H1 (cell line): ENCODE measurements around the gene RIMS3.
"Not testable (repeated sequence)": the region's sequence is repeated elsewhere in the genome, so short reads cannot be mapped to it uniquely, and the experiment has no call there.

Experiments used
- BRCA1 ChIP-seq: IDR thresholded peaks from 2 replicates; pipeline ENCODE4 v1.6.1; 2012; ENCODE audit warnings: low read depth, low read length, improper control_type of control experiment
- CTCF ChIP-seq, 3 experiments: IDR thresholded peaks; 1 replicate in 2 of 3; 2 replicates in 1 of 3; pipeline versions ENCODE4 v1.5.1 to v1.6.1; 2011; ENCODE audit warnings: low read length in 3 of 3, mild to moderate bottlenecking in 3 of 3, inconsistent platforms in 2 of 3, low read depth in 1 of 3, moderate library complexity in 1 of 3; ENCODE audit not compliant: insufficient read depth in 1 of 3; ENCODE audit errors: control extremely low read depth in 1 of 3
- EZH2 ChIP-seq: fragments of 200-600 bp; sonication (generic); IDR thresholded peaks from 2 replicates; pipeline ENCODE4 v1.7.1; 2012; ENCODE audit warnings: low read depth, mild to moderate bottlenecking, moderate library complexity, low read length, inconsistent platforms; ENCODE audit not compliant: severe bottlenecking
- KDM5A ChIP-seq: fragments of 200-600 bp; IDR thresholded peaks from 2 replicates; pipeline ENCODE4 v1.7.1; 2012; ENCODE audit warnings: mild to moderate bottlenecking, low read length, inconsistent platforms, mixed read lengths
- PHF8 ChIP-seq: fragments of 200-600 bp; sonication (generic); conservative IDR thresholded peaks from 2 replicates; pipeline ENCODE4 v1.7.1; 2012; ENCODE audit warnings: low read depth, mild to moderate bottlenecking, inconsistent platforms, low read length, moderate library complexity
- POLR2A ChIP-seq, 2 experiments: IDR thresholded peaks; 1 replicate in 1 of 2; 2 replicates in 1 of 2; pipeline ENCODE4 v1.6.1; 2011; ENCODE audit warnings: low read depth in 2 of 2, low read length in 2 of 2, mild to moderate bottlenecking in 2 of 2; ENCODE audit errors: control extremely low read depth in 1 of 2
- RXRA ChIP-seq: IDR thresholded peaks from 2 replicates; pipeline ENCODE4 v1.6.1; 2011; ENCODE audit warnings: low read depth, mild to moderate bottlenecking, low read length, moderate library complexity; ENCODE audit not compliant: insufficient read depth
- SUZ12 ChIP-seq: fragments of 200-600 bp; sonication (generic); IDR thresholded peaks from 2 replicates; pipeline ENCODE4 v1.6.1; 2012; ENCODE audit warnings: mild to moderate bottlenecking, inconsistent platforms, low read length, moderate library complexity, mixed read lengths
- TAF1 ChIP-seq: IDR thresholded peaks from 2 replicates; pipeline ENCODE4 v1.6.1; 2011; ENCODE audit warnings: mild to moderate bottlenecking, low read depth, low read length

GRCh38 chr1:40629546-40629945, 35.9 kb downstream of the RIMS3 start:
- TF ChIP-seq CTCF (IDR thresholded peaks at IDR 0.05; ENCODE audit: control extremely low read depth in 1 of 3, insufficient read depth in 1 of 3, low read depth in 1 of 3, low read length in 3 of 3); POLR2A (IDR thresholded peaks at IDR 0.05; ENCODE audit: control extremely low read depth in 1 of 2, low read depth in 2 of 2, low read length in 2 of 2); PHF8; RXRA; BRCA1; SUZ12; EZH2; TAF1; KDM5A: not testable (repeated sequence)
